Glutamatergic neuron (in vitro differentiated cells): ENCODE results near the gene ALDH18A1. TPM values are rescaled to one million over a fixed set of nuclear protein-coding genes. Genes with fewer than 3 reads are reported as not detected.

Source experiments
- DNase-seq: peaks from one replicate; pipeline ENCODE4 v3.0.0; 2022
- H3K27ac Mint-ChIP-seq: one replicate; pipeline ENCODE4 v1.8.0; 2020; ENCODE audit warnings: mild to moderate bottlenecking, mixed read lengths, inconsistent platforms; ENCODE audit not compliant: unreplicated experiment
- H3K27me3 Mint-ChIP-seq: one replicate; pipeline ENCODE4 v1.8.0; 2020; ENCODE audit warnings: mild to moderate bottlenecking, moderate library complexity, mixed read lengths, inconsistent platforms; ENCODE audit not compliant: unreplicated experiment
- H3K36me3 Mint-ChIP-seq: one replicate; pipeline ENCODE4 v1.8.0; 2020; ENCODE audit warnings: mild to moderate bottlenecking, mixed read lengths, inconsistent platforms; ENCODE audit not compliant: unreplicated experiment
- H3K4me1 Mint-ChIP-seq: one replicate; pipeline ENCODE4 v1.8.0; 2020; ENCODE audit warnings: mild to moderate bottlenecking, low read depth, mixed read lengths, inconsistent platforms; ENCODE audit not compliant: unreplicated experiment
- H3K4me3 Mint-ChIP-seq: one replicate; pipeline ENCODE4 v1.8.0; 2020; ENCODE audit warnings: mild to moderate bottlenecking, mixed read lengths, inconsistent platforms; ENCODE audit not compliant: unreplicated experiment
- H3K9me3 Mint-ChIP-seq: one replicate; pipeline ENCODE4 v1.8.0; 2020; ENCODE audit warnings: mild to moderate bottlenecking, moderate library complexity, mixed read lengths, inconsistent platforms; ENCODE audit not compliant: unreplicated experiment
- CTCF ChIP-seq: fragments of 200-600 bp; sonication (generic); IDR thresholded peaks from one replicate; pipeline ENCODE4 v1.5.0; 2021; ENCODE audit not compliant: partially characterized antibody, unreplicated experiment
- total RNA-seq: library from RNA; stranded (reverse); fragmentation: NEBNext Ultra II Directional; extraction: Animal tissue kit (Norgen Biotek cat#: 25700); gene quantifications from one replicate; pipeline ENCODE4 v1.2.1, GENCODE V29; 2021; ENCODE audit not compliant: unreplicated experiment

The ALDH18A1 gene
- total RNA-seq, 1 donor from 2014 or later: 32.2 TPM

- Mint-ChIP-seq H3K27ac (peak within 1 kb of the TSS; percentile 53), H3K36me3 (no peaks in the 10 kb centered on the region), H3K4me3 (peak within 1 kb of the TSS; percentile 98), H3K27me3 (no peaks in the 10 kb centered on the region), H3K4me1 (peaks cover 8% of the 10 kb centered on the region), H3K9me3 (no peaks in the 10 kb centered on the region)
- DNase-seq: peak; percentile 96
- TF ChIP-seq CTCF: peak; percentile 100
Observed at GRCh38 chr10:95693668-95694534, 37.4 kb upstream of the ALDH18A1 start, which contains the start of gene TCTN3. TSS of gene TCTN3 (minus strand) at chr10:95693927. CDS start at chr10:95693899, 28 bp downstream.

- H3K27ac Mint-ChIP-seq: peak overlapping the region; percentile 53
- H3K27me3 Mint-ChIP-seq: no peaks in the 10 kb centered on the region
- peak overlapping the region; percentile 98 for H3K4me3 Mint-ChIP-seq
- DNase-seq: no peak
- H3K9me3 Mint-ChIP-seq: no peaks in the 10 kb centered on the region
- H3K4me1 Mint-ChIP-seq: peaks cover 8% of the 10 kb centered on the region
- TF ChIP-seq CTCF: no peak
- no peaks in the 10 kb centered on the region for H3K36me3 Mint-ChIP-seq
Observed at GRCh38 chr10:95693071-95693667, 36.7 kb upstream of the ALDH18A1 start.

GRCh38 chr10:95691281-95691680, 34.8 kb upstream of the ALDH18A1 start:
- Mint-ChIP-seq H3K9me3 (no peaks in the 10 kb centered on the region), H3K4me3 (no peak overlapping the region), H3K27ac (no peak overlapping the region), H3K27me3 (no peaks in the 10 kb centered on the region), H3K36me3 (no peaks in the 10 kb centered on the region), H3K4me1 (peaks cover 8% of the 10 kb centered on the region)
- no peak for TF ChIP-seq CTCF
- DNase-seq: no peak

- TF ChIP-seq CTCF: no peak
- no peak for DNase-seq
- H3K4me3 Mint-ChIP-seq: no peak overlapping the region
- H3K36me3 Mint-ChIP-seq: no peaks in the 10 kb centered on the region
- no peak overlapping the region for H3K27ac Mint-ChIP-seq
- H3K9me3 Mint-ChIP-seq: no peaks in the 10 kb centered on the region
- H3K27me3 Mint-ChIP-seq: no peaks in the 10 kb centered on the region
- H3K4me1 Mint-ChIP-seq: peaks cover 8% of the 10 kb centered on the region
Observed at GRCh38 chr10:95688648-95689047, 32.1 kb upstream of the ALDH18A1 start.

GRCh38 chr10:95683966-95684365, 27.5 kb upstream of the ALDH18A1 start:
- DNase-seq: no peak
- no peak for TF ChIP-seq CTCF
- Mint-ChIP-seq H3K4me3 (no peak overlapping the region), H3K27me3 (no peaks in the 10 kb centered on the region), H3K4me1 (no peaks in the 10 kb centered on the region), H3K36me3 (peaks cover 3% of the 10 kb centered on the region), H3K27ac (no peak overlapping the region), H3K9me3 (no peaks in the 10 kb centered on the region)
